HUES48 (cell line): Measurements from ENCODE around the gene CFAP68.

ENCODE experiments used
- H3K27ac ChIP-seq: one replicate; pipeline ENCODE4 v1.7.0; 2013; ENCODE audit warnings: low read depth, low read length, inconsistent platforms
- H3K27me3 ChIP-seq: 2 replicates; pipeline ENCODE4 v1.6.1; 2013; ENCODE audit warnings: mild to moderate bottlenecking, low read length; ENCODE audit not compliant: control insufficient read depth, insufficient read depth
- H3K36me3 ChIP-seq: 2 replicates; pipeline ENCODE4 v1.6.1; 2013; ENCODE audit warnings: low read length; ENCODE audit not compliant: control insufficient read depth, insufficient read depth
- H3K4me1 ChIP-seq: 2 replicates; pipeline ENCODE4 v1.6.1; 2013; ENCODE audit warnings: mild to moderate bottlenecking, low read length; ENCODE audit not compliant: control insufficient read depth, insufficient read depth
- H3K4me3 ChIP-seq: 2 replicates; pipeline ENCODE4 v1.5.1; 2013; ENCODE audit warnings: mild to moderate bottlenecking, low read depth, low read length
- H3K9ac ChIP-seq: 2 replicates; pipeline ENCODE4 v1.6.1; 2013; ENCODE audit warnings: mild to moderate bottlenecking, low read depth, low read length, moderate library complexity
- H3K9me3 ChIP-seq: 2 replicates; pipeline ENCODE4 v1.6.1; 2013; ENCODE audit warnings: low read length; ENCODE audit not compliant: control insufficient read depth, insufficient read depth

CFAP68 gene

DNA sequence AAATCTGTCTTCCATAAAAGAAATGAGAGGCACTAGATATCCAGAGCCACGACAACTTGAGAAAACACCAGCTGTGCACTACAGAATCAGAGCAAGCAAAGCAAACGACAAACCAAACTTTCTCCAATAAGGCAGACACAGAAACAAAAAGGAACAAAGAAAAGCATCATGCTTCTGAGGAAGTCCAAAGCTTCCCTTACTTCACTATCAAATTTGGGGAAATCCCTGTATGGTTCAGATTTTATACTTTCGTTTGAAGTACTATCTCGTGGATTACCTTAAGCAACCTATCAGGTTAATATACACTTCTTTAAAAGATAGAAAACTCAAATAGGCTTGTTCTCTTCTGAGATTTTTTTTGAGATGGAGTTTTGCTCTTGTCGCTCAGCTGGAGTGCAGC, 35.7 kb upstream of the CFAP68 start:
- no peaks in the 10 kb centered on the region for H3K9me3 ChIP-seq
- no peak overlapping the region for H3K27ac ChIP-seq
- H3K9ac ChIP-seq = no peak overlapping the region
- peaks cover under 1% of the 10 kb centered on the region for H3K36me3 ChIP-seq
- no peak overlapping the region for H3K4me3 ChIP-seq
- peaks cover 17% of the 10 kb centered on the region for H3K4me1 ChIP-seq
- no peaks in the 10 kb centered on the region for H3K27me3 ChIP-seq

DNA sequence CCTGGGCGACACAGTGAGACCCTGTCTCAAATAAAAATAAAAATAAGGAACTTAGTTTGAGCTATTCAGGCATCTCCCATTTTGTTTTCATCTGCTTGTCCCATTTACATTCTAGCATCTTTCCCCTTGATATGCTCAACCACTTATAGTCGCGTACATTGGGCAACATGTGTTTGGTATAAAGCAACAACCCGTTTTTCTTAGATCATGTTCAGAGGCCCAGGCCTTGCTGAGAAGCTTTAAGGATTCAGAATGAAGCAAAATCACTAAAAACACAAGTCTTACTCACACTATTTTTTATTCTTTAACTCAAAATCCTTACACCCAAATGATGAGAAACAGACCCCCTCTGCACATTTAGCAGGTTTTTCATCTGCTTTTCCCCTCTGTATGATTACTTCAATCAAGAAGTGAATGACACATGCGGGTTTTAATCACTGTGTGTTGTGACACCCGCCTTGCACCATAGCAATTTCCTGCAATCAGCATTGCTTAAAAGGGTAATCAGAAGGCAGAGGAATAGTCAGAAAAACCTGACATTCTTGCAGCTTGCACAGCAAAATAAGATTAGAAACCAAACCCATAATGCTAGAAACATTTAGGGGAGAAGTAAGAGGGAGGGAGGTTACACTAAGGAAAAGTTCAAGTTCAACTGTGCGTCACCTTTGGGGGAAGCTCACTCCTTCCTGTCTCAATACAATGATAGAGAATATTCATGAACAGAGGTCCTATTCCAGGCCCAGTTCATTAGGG, 33.9 kb upstream of the CFAP68 start:
- Histone ChIP-seq H3K9ac (no peak overlapping the region), H3K4me1 (peaks cover 8% of the 10 kb centered on the region), H3K27ac (peak overlapping the region; percentile 15), H3K4me3 (no peak overlapping the region), H3K27me3 (no peaks in the 10 kb centered on the region), H3K36me3 (peaks cover 5% of the 10 kb centered on the region), H3K9me3 (no peaks in the 10 kb centered on the region)

DNA sequence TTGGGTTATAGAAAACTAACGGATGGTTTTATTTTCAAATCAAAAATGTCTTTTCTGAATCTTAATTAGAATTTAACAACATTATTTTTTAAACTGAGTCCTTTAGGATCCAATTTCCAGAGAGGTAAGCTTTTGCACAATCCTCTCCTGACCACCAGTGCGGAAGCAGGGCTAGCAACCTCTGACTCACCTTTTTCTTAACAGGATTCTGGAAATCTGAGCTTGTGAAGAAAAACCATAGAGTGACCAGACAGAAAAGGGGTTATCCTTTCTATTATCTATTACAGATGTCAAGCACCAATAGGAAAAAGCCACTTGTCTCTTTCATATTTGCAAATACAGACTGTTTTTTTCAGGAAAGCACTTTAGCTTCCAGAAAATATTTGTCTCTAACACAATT, 33.3 kb upstream of the CFAP68 start:
- H3K36me3 ChIP-seq = peaks cover 5% of the 10 kb centered on the region
- peak overlapping the region; percentile 15 for H3K27ac ChIP-seq
- H3K9ac ChIP-seq = no peak overlapping the region
- no peaks in the 10 kb centered on the region for H3K27me3 ChIP-seq
- H3K4me3 ChIP-seq = no peak overlapping the region
- no peaks in the 10 kb centered on the region for H3K9me3 ChIP-seq
- H3K4me1 ChIP-seq = peaks cover 3% of the 10 kb centered on the region

DNA sequence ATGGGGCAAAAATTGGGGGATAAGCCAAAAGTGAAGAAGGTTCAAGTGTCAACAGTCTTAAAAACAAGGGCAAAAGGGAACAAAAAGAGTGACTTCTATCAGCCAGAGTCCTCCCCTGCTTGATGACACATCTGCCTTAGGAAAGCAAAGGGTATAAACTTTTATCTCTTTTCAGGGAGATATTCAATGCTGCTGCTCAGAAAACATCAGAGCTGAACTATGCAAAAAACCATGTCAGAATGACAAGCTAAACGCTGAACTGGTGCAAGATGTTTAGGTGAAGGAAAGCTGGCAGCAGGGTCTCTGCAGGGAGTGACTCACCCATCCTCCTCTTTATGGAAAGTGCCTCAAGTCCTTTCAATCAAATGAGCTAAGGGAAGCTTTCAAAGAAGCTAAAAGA, 32.7 kb upstream of the CFAP68 start:
- Histone ChIP-seq H3K9me3 (no peaks in the 10 kb centered on the region), H3K27me3 (no peaks in the 10 kb centered on the region), H3K4me3 (no peak overlapping the region), H3K9ac (no peak overlapping the region), H3K36me3 (peaks cover 5% of the 10 kb centered on the region), H3K4me1 (no peaks in the 10 kb centered on the region), H3K27ac (peak overlapping the region; percentile 23)

DNA sequence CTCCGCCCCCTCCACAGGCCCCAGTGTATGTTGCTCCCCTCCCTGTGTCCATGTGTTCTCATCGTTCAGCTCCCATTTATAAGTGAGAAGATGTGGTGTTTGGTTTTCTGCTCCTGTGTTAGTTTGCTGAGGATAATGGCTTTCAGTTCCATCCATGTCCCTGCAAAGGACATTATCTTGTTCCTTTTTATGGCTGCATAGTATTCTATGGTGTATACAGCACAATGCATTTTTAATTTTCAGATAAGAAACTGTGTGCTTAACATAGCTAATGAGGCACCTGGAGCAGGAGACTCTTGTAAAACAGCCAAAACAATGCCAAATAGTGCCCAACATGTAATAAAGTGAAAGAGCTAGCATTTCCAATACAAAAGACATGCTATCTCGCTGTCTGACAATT, 29.7 kb upstream of the CFAP68 start:
- Histone ChIP-seq H3K27me3 (no peaks in the 10 kb centered on the region), H3K4me3 (no peak overlapping the region), H3K27ac (no peak overlapping the region), H3K9me3 (no peaks in the 10 kb centered on the region), H3K9ac (no peak overlapping the region), H3K4me1 (no peaks in the 10 kb centered on the region), H3K36me3 (peaks cover 15% of the 10 kb centered on the region)

DNA sequence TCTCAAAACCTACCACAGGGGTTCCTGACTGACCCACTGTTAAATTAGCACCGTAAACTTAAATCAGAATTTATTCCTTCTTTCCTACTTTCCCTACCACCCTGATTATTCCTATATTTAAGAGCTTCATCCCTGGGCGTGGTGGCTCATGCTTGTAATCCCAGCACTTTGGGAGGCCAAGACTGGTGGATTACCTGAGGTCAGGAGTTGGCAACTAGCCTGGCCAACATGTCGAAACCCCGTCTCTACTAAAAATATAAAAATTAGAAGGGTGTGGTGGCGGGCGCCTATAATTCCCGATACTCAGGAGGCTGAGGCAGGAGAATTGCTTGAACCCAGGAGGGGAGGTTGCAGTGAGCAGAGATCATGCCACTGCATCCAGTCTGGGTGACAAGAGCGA, 28.3 kb upstream of the CFAP68 start:
- Histone ChIP-seq H3K4me1 (no peaks in the 10 kb centered on the region), H3K36me3 (peaks cover 15% of the 10 kb centered on the region), H3K9ac (no peak overlapping the region), H3K4me3 (no peak overlapping the region), H3K27ac (no peak overlapping the region), H3K9me3 (no peaks in the 10 kb centered on the region), H3K27me3 (no peaks in the 10 kb centered on the region)

DNA sequence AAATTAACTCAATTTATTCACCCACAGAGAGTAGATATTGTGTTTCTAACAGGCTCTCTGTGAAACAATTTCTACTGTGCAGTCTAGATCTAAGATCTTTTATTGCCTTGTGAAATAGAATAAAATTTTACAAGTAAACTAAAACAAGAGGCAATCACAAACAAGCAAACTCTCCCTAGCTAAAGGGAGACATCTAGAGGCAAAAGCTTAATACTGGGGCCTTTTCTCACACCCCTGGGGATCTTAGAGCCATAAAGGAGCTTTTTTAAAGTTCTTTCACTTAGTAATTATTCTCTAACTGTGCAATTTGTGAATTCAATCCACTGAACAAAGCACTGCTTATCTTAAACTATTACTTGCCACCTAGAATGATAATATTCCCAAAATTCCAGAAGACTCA, 27.7 kb upstream of the CFAP68 start:
- Histone ChIP-seq H3K36me3 (peaks cover 15% of the 10 kb centered on the region), H3K27ac (no peak overlapping the region)

DNA sequence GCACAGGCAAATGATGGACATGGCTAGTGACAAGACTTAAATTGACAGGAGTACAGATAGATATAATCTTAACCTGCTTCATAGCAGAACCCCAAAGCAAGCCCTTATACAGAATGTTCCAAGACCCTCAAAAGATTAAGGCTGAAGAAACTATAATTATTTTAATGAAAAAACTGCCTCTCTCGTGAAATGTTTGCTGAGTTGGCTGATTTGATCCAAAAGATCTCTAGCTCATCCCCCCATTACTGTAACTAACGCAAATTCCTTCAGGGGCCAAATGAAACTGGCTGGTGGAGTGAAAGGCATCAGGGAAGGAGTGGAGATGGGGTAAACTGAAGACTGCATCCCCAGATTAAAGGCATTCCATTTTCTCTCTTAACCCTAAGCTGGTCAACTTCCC, 27.2 kb upstream of the CFAP68 start:
- H3K27me3 ChIP-seq = no peaks in the 10 kb centered on the region
- no peaks in the 10 kb centered on the region for H3K9me3 ChIP-seq
- peaks cover 16% of the 10 kb centered on the region for H3K36me3 ChIP-seq
- no peaks in the 10 kb centered on the region for H3K4me1 ChIP-seq
- no peak overlapping the region for H3K4me3 ChIP-seq
- H3K9ac ChIP-seq = no peak overlapping the region
- no peak overlapping the region for H3K27ac ChIP-seq

More for the DNA sequence above, 27.7 kb upstream of the CFAP68 start:
- Histone ChIP-seq H3K27me3 (no peaks in the 10 kb centered on the region), H3K4me1 (no peaks in the 10 kb centered on the region), H3K9ac (no peak overlapping the region), H3K9me3 (no peaks in the 10 kb centered on the region), H3K4me3 (no peak overlapping the region)

DNA sequence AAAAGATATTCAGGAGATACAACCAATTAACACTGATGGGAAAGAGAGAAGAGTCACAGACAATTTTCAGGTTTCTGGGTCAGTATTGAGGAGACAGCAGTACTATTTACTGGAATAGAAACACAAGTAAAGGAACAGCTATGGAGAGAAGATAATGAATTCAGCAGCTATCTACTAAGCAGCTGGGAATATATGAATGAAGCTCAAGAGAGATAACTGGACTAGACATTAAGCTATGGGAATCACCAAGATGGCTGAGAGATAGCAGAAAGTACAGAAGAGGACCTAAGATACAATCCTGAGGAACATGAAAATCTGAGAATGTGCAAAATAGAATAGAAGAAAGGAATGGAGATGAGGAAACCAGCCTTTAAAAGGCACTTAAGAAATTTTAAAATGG, 23.8 kb upstream of the CFAP68 start:
- no peaks in the 10 kb centered on the region for H3K4me1 ChIP-seq
- H3K36me3 ChIP-seq = peaks cover 27% of the 10 kb centered on the region
- H3K4me3 ChIP-seq = no peak overlapping the region
- H3K27ac ChIP-seq = no peak overlapping the region
- no peaks in the 10 kb centered on the region for H3K27me3 ChIP-seq
- H3K9me3 ChIP-seq = no peaks in the 10 kb centered on the region
- no peak overlapping the region for H3K9ac ChIP-seq

DNA sequence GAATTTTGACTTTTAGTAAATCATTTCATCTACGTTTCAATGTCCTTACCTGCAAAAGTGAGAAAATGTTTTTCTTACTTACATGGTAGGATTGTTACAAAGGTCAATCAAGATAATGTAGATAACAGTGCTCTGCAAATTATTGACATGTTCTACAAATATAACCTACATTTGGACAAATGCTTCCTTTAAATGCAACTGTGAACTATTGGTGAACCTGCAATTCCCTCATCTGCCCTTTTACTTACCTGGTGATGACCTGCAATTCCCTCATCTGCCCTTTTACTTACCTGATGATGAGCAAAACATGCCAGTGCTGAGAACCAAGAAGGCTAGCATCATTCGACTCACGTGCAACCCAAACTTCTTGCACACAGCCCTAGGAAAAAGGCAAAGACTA, 19.1 kb upstream of the CFAP68 start:
- Histone ChIP-seq H3K27ac (no peak overlapping the region), H3K27me3 (no peaks in the 10 kb centered on the region), H3K9ac (no peak overlapping the region), H3K4me3 (no peak overlapping the region), H3K36me3 (peaks cover 28% of the 10 kb centered on the region), H3K4me1 (no peaks in the 10 kb centered on the region), H3K9me3 (no peaks in the 10 kb centered on the region)

DNA sequence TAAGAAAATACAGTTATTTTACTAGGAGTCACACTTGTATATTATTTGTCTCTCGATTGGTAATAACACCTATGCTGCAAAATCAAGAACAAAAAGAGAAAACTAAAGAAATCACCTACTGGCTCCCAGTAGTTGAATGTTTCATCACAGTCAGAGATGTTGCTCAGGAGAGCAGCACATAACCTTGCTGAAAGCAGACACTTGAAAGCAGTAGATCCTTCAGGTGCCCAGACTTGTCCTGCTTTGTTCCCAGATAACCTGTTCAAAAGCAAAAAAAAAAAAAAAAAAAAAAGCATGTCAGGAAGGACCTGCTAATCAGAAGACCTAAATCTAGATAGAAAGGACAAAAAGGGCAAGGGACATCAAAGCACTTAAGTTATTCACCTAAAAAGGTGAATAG, 9.2 kb upstream of the CFAP68 start:
- H3K4me3 ChIP-seq = peak overlapping the region; percentile 79; the same call in 1 of the 2 replicates
- peaks cover 21% of the 10 kb centered on the region for H3K36me3 ChIP-seq
- no peaks in the 10 kb centered on the region for H3K27me3 ChIP-seq
- H3K27ac ChIP-seq = no peak overlapping the region
- H3K9me3 ChIP-seq = no peaks in the 10 kb centered on the region
- no peak overlapping the region for H3K9ac ChIP-seq
- no peaks in the 10 kb centered on the region for H3K4me1 ChIP-seq
